GM23338 (cell line): ENCODE measurements around the gene ERN2. TPM values are rescaled to one million over a fixed set of nuclear protein-coding genes. Genes with fewer than 3 reads are reported as not detected.

Experiments used
- ATAC-seq: fragments of 200-7000 bp; cut with Tn5 transposase; 3 replicates; pipeline ENCODE4 v1.9.1; 2020
- DNase-seq: peaks from one replicate; pipeline ENCODE4 v3.0.0-alpha.2; 2015; ENCODE audit warnings: low spot score
- H2AFZ ChIP-seq: fragments of 200-600 bp; sonication (generic); 2 replicates; pipeline ENCODE4 v1.8.0; 2016; ENCODE audit warnings: antibody characterized with exemption, mild to moderate bottlenecking, moderate library complexity
- H3F3A ChIP-seq: fragments of 200-600 bp; sonication (generic); replicated peaks from 2 replicates; pipeline ENCODE4 v1.8.0; 2017; ENCODE audit warnings: antibody characterized with exemption, mixed run types, low read depth
- H3K27ac ChIP-seq: fragments of 200-600 bp; sonication (generic); 2 replicates; pipeline ENCODE4 v1.6.1; 2016; ENCODE audit warnings: low read depth
- H3K27me3 ChIP-seq: fragments of 200-600 bp; sonication (generic); 2 replicates; pipeline ENCODE4 v1.8.0; 2016; ENCODE audit warnings: mild to moderate bottlenecking, mixed run types, moderate library complexity; ENCODE audit not compliant: insufficient read depth
- H3K36me3 ChIP-seq: fragments of 200-600 bp; sonication (generic); 2 replicates; pipeline ENCODE4 v1.8.0; 2016; ENCODE audit warnings: mild to moderate bottlenecking; ENCODE audit not compliant: insufficient read depth
- H3K4me1 ChIP-seq: fragments of 200-600 bp; sonication (generic); 2 replicates; pipeline ENCODE4 v1.8.0; 2016; ENCODE audit warnings: mild to moderate bottlenecking, moderate library complexity; ENCODE audit not compliant: insufficient read depth
- H3K4me2 ChIP-seq: fragments of 200-600 bp; sonication (generic); 2 replicates; pipeline ENCODE4 v1.7.1; 2017; ENCODE audit warnings: mixed run types
- H3K4me3 ChIP-seq: fragments of 200-600 bp; sonication (generic); 2 replicates; pipeline ENCODE4 v1.6.1; 2016; ENCODE audit warnings: mixed run types
- H3K79me2 ChIP-seq: fragments of 200-600 bp; sonication (generic); replicated peaks from 2 replicates; pipeline ENCODE4 v1.8.0; 2017; ENCODE audit warnings: mild to moderate bottlenecking; ENCODE audit not compliant: insufficient read depth
- H3K9me2 ChIP-seq: fragments of 200-600 bp; sonication (generic); 2 replicates; pipeline ENCODE4 v1.8.0; 2017; ENCODE audit not compliant: insufficient read depth
- H4K20me1 ChIP-seq: fragments of 200-600 bp; sonication (generic); replicated peaks from 2 replicates; pipeline ENCODE4 v1.8.0; 2017; ENCODE audit warnings: mild to moderate bottlenecking; ENCODE audit not compliant: insufficient read depth
- H3K27ac Mint-ChIP-seq: 2 replicates; pipeline ENCODE4 v1.8.0; 2020; ENCODE audit warnings: inconsistent platforms, mild to moderate bottlenecking, moderate library complexity, mixed read lengths
- H3K27me3 Mint-ChIP-seq: 3 replicates; pipeline ENCODE4 v1.8.0; 2022; ENCODE audit warnings: low read depth, mild to moderate bottlenecking, moderate library complexity, mixed read lengths, inconsistent platforms; ENCODE audit not compliant: insufficient read depth, poor library complexity
- H3K36me3 Mint-ChIP-seq: 3 replicates; pipeline ENCODE4 v1.8.0; 2021; ENCODE audit warnings: low read depth, mild to moderate bottlenecking, inconsistent platforms, moderate library complexity, mixed read lengths
- H3K4me1 Mint-ChIP-seq: 3 replicates; pipeline ENCODE4 v1.8.0; 2020; ENCODE audit warnings: mild to moderate bottlenecking, inconsistent platforms, mixed read lengths
- H3K4me3 Mint-ChIP-seq: 3 replicates; pipeline ENCODE4 v1.8.0; 2021; ENCODE audit warnings: moderate library complexity, mild to moderate bottlenecking, inconsistent platforms, mixed read lengths
- H3K9me3 Mint-ChIP-seq: 3 replicates; pipeline ENCODE4 v1.8.0; 2020; ENCODE audit warnings: moderate library complexity, mild to moderate bottlenecking, inconsistent platforms, mixed read lengths
- CTCF ChIP-seq, 2 experiments: fragments of 200-600 bp in 1 of 2; sonication (generic) in 1 of 2; conservative IDR thresholded peaks; 2 replicates each; pipeline versions ENCODE4 v1.5.1 to v1.6.1; 2016 to 2017; ENCODE audit warnings: antibody characterized with exemption in 2 of 2, low read depth in 2 of 2, mild to moderate bottlenecking in 2 of 2, moderate library complexity in 1 of 2
- ETS1 ChIP-seq: IDR thresholded peaks from 2 replicates; pipeline ENCODE4 v1.6.1; 2016; ENCODE audit warnings: antibody characterized with exemption
- JUNB ChIP-seq: IDR thresholded peaks from one replicate; pipeline ENCODE4 v1.6.1; 2016; ENCODE audit warnings: antibody characterized with exemption; ENCODE audit not compliant: unreplicated experiment
- REST ChIP-seq: IDR thresholded peaks from one replicate; pipeline ENCODE4 v1.6.1; 2018; ENCODE audit warnings: antibody characterized with exemption; ENCODE audit not compliant: unreplicated experiment
- ZNF114 ChIP-seq: fragments of 250-450 bp; sonication (Bioruptor Pico); IDR thresholded peaks from 2 replicates; pipeline ENCODE4 v1.5.0; 2020; ENCODE audit warnings: mild to moderate bottlenecking, moderate library complexity
- ZNF462 ChIP-seq: fragments of 250-450 bp; sonication (Bioruptor Pico); IDR thresholded peaks from 2 replicates; pipeline ENCODE4 v1.5.0; 2020; ENCODE audit warnings: mild to moderate bottlenecking, moderate library complexity
- polyA plus RNA-seq: library from polyadenylated mRNA; unstranded; fragments of >200 nt; fragmentation: Nextera tagmentation; extraction: Ambion mirVana; gene quantifications from 2 replicates; pipeline ENCODE4 v1.2.1, GENCODE V29; 2016
- total RNA-seq: library from RNA; depleted of rRNA; stranded (reverse); fragments of >200 nt; shearing (Covaris generic); gene quantifications from 2 replicates; pipeline ENCODE4 v1.2.3, GENCODE V29; 2014

The ERN2 gene
- total and polyA plus RNA-seq, 2 experiments from 2014 or later, result 0.97 to 1.1 TPM

- TF ChIP-seq ZNF462 (CRISPR knock-in tag) (no peak), ETS1 (no peak)
Observed at GRCh38 chr16:23702951-23703350, 10.1 kb downstream of the ERN2 start (continued).

GRCh38 chr16:23701045-23701444, 12.0 kb downstream of the ERN2 start:
- H3K27ac ChIP-seq, result no peak overlapping the region

More at GRCh38 chr16:23701045-23701444, 12.0 kb downstream of the ERN2 start:
- Histone ChIP-seq H3K79me2 (no peaks in the 10 kb centered on the region), H3K4me2 (peak overlapping the region; percentile 62; the same call in 1 of the 2 replicates), H3K36me3 (no peaks in the 10 kb centered on the region), H3F3A (0 out of 2 replicates have a peak, but pooled peaks cover 4% of the 10 kb centered on the region), H3K4me1 (peaks cover 11% of the 10 kb centered on the region; the same call in 1 of the 2 replicates), H3K27me3 (no peaks in the 10 kb centered on the region), H3K9me2 (no peaks in the 10 kb centered on the region), H4K20me1 (no peaks in the 10 kb centered on the region), H3K4me3 (no peak overlapping the region), H2AFZ (peak overlapping the region; percentile 91)
- Mint-ChIP-seq H3K27ac (no peak overlapping the region; the same call in 1 of the 2 replicates), H3K36me3 (peaks cover 5% of the 10 kb centered on the region), H3K4me1 (peaks cover 9% of the 10 kb centered on the region), H3K9me3 (peaks cover 11% of the 10 kb centered on the region), H3K4me3 (no peak overlapping the region), H3K27me3 (peaks cover 5% of the 10 kb centered on the region)
- TF ChIP-seq REST (peak; percentile 49), ZNF114 (CRISPR knock-in tag) (no peak), CTCF (conservative IDR thresholded peaks at IDR 0.05; ENCODE audit: low read depth in 2 of 2) (no peak), JUNB (no peak)
- DNase-seq (no peak), ATAC-seq (peak; percentile 65)
